C4-2B (cell line): ENCODE measurements around the gene POLL.

ENCODE experiments used
- CTCF ChIP-seq: fragments of 450-650 bp; conservative IDR thresholded peaks from 2 replicates; pipeline ENCODE4 v1.5.1; 2017; ENCODE audit warnings: mild to moderate bottlenecking
- ZFX ChIP-seq: fragments of 450-650 bp; IDR thresholded peaks from 2 replicates; pipeline ENCODE4 v1.6.1; 2017

DNA sequence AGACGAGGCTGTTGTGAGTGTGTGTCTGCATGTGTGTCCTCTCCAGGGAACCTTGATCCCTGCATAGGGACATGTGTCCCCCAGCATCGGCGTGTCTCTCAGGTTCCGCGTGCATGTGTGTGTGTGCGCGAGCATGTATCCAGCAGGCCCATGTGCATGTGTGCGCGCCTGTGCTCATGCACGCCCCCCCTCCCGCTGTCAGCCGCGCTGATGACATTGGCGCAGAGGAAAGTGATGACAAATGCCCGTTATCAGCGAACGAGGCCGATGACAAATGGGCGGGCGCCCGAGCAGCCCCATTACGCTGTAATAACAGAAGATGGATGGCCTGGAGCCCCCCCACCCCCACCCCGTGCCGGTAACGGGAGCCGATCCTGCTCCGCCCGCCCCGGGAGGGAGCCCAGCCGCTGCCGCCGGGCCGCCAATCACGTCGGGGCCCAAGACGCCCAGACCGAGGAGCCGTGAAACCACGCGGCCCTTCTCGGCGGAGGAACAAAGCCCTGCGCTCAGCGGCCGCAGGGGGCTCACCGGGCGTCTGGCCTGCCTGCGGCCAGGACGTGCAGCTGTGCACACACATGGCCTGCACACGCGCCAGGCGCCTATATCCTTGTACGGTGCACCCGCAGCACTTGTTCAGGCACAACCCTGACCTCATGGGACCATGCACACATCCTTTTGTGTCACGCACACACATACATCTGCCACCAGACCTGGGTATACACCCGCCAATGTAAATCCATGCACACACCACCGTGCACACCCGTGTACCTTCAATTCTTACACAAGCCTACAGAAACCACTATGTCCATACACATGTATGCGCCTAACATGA lies 21.5 kb downstream of the POLL start:
- TF ChIP-seq CTCF (no peak), ZFX (no peak)
